WI38 (cell line): ENCODE results near the gene TDRD10.
A peak's percentile ranks its signal among the peaks of the same experiment; 100 is the strongest.

Source experiments
- H3K4me3 ChIP-seq: 2 replicates; pipeline ENCODE4 v1.5.1; 2011; ENCODE audit warnings: low read depth, mild to moderate bottlenecking, control low read depth, low read length
- CTCF ChIP-seq: IDR thresholded peaks from 2 replicates; pipeline ENCODE4 v1.5.1; 2012; ENCODE audit warnings: low read depth, mild to moderate bottlenecking, control low read depth, low read length

The TDRD10 gene

DNA sequence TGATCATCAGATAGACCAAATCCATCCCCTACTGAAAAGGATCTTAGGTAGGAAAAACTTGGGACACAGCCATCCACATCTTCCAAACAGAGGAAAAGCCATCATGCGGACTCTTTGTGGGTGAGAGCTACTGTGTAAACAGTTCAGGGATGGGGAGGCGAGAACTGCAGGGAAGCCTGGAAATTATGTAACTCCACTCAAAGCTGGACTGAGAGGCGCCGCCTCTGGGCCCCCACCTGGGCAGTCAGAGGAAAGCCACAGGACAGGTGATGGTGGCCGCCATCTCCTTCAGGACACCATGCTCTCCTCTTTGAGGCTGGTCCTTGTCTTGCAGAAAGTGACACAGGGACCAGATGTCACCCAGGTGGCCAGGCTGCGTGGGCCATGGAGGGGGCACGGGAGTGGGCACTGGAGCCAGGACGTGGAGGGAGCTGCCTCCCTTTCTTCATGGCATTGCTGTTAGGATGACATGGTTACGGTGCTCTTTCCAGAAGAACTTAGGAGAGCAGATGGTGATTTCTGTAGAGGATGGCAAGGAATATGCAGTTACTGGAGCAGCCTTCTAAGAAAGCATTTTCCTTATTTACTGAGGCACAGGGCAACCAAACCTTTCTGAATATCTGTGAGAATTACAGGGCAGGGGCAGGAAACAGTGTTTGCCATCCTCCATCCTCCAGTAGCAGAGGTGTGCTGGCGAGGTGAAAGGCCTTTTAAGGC, 32.0 kb upstream of the TDRD10 start:
- no peak overlapping the region for H3K4me3 ChIP-seq
- no peak for TF ChIP-seq CTCF

DNA sequence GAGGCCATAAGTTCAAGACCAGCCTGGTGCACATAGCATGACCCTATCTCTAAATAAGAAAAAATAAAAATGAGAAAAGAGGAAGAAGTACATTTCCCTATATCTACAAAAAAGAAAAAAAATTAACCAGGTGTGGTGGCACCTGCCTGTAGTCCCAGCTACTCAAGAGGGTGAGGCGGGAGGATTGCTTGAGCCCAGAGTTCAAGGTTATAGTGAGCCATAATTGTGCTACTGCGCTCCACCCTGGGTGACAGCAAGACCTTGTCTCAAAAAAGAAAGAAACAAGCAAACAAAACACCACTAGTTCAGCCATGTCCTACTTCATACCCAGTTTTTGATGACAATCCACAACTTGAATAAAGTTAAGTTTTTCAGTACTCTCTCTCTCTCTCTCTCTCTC, 30.7 kb upstream of the TDRD10 start:
- H3K4me3 ChIP-seq: no peak overlapping the region
- TF ChIP-seq CTCF: no peak

GRCh38 chr1:154474802-154475201, 27.2 kb upstream of the TDRD10 start:
- no peak for TF ChIP-seq CTCF
- H3K4me3 ChIP-seq: no peak overlapping the region

GRCh38 chr1:154476791-154477190, 25.2 kb upstream of the TDRD10 start:
- TF ChIP-seq CTCF: no peak
- H3K4me3 ChIP-seq: no peak overlapping the region

DNA sequence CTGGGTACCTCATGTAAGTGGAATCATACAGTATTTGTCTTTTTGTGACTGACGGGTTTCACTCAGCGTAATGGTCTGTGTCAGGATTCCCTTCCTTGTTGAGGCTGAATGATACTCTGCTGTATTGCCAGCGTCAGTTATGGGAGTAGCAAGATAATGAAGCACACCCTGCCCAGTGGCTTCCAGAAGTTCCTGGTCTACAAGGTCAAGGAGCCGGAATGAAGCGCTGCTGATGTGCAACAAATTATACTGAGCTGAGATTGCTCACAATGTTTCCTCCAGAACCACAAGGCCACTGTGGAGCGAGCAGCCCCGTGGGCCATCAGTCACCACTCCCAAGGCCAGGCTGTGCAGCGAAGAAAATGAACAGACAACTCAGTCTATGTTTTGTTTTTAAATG, 24.0 kb upstream of the TDRD10 start:
- no peak overlapping the region for H3K4me3 ChIP-seq
- no peak for TF ChIP-seq CTCF

- no peak for TF ChIP-seq CTCF
- no peak overlapping the region for H3K4me3 ChIP-seq
These were observed 23.4 kb upstream of the TDRD10 start for GRCh38 chr1:154478639-154479038.

GRCh38 chr1:154479764-154480421, 22.1 kb upstream of the TDRD10 start:
- no peak overlapping the region for H3K4me3 ChIP-seq
- TF ChIP-seq CTCF: peak; percentile 88
